NCI-H748 (cell line): ENCODE data around the gene EIF1AX.
"Not testable (repeated sequence)": the region's sequence is repeated elsewhere in the genome, so short reads cannot be mapped to it uniquely, and the experiment has no call there.

Source experiments
- DNase-seq: peaks from one replicate; lab custom pipeline; 2025; ENCODE audit not compliant: unreplicated experiment; lab: John Stamatoyannopoulos, UW

EIF1AX gene

GRCh38 chrX:20127440-20127839 is 14.2 kb downstream of the EIF1AX start:
- not testable (repeated sequence) for DNase-seq

- not testable (repeated sequence) for DNase-seq
Measured at GRCh38 chrX:20126833-20127232, 14.8 kb downstream of the EIF1AX start.

- no peak for DNase-seq
Measured at GRCh38 chrX:20124964-20125363, 16.7 kb downstream of the EIF1AX start.

- DNase-seq = peak; percentile 42
Measured at GRCh38 chrX:20118065-20118824, 23.4 kb downstream of the EIF1AX start.

GRCh38 chrX:20116577-20117240 is 24.9 kb downstream of the EIF1AX start, which contains the start of gene MAP7D2:
Gene MAP7D2, minus strand, starts transcription at chrX:20116907. Its CDS starts 28 bp downstream, at chrX:20116879.
- DNase-seq = peak; percentile 33

- DNase-seq = peak; percentile 55
Measured at GRCh38 chrX:20116087-20116576, 25.5 kb downstream of the EIF1AX start.

GRCh38 chrX:20112022-20112774 is 29.4 kb downstream of the EIF1AX start:
- no peak for DNase-seq

GRCh38 chrX:20111271-20111670 is 30.4 kb downstream of the EIF1AX start:
- DNase-seq = no peak

GRCh38 chrX:20101934-20102581 is 39.6 kb downstream of the EIF1AX start:
- DNase-seq = no peak

GRCh38 chrX:20091499-20091898 is 50.1 kb downstream of the EIF1AX start:
- no peak for DNase-seq

- DNase-seq = no peak
Measured at GRCh38 chrX:20089845-20090244, 51.8 kb downstream of the EIF1AX start.

GRCh38 chrX:20080277-20080676 is 61.4 kb downstream of the EIF1AX start:
- no peak for DNase-seq
